ENCODE measurements around the gene CRB3. TPM values are rescaled to one million over a fixed set of nuclear protein-coding genes. Genes with fewer than 3 reads are reported as not detected.

The CRB3 gene
- total and polyA plus RNA-seq, 2 of the 4 experiments (the other 2 are of a cell fraction), result not detected

DNA sequence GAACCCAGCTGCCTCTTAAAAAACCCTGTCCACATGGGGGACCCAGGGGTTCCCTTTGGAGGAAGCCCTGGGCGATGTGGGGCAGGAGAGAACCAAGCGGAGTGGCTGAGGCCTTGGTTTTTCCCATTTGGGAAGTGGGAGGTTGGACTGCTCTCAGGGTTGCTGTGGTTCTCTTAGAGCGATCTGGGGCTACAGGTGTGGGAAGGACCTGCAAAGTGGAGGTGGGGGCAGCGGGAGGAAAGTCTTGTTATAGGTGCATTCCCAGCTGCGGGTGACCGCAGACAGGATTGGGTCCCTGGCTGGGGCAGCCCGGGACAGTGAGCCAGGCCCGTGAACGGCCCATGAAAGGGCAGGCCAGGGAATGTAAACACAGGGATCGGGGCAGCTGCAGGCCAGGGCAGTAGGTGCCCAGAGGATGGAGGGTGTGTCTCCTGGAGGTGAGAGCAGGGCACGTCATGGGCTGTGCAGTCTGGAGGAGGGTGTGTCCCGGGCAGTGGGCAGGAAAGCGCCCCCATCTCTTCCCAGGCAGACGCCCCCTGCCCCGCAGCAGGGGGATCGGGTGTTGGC is 5.3 kb upstream of the CRB3 start:
- Histone ChIP-seq H2AFZ (replicated peaks; ENCODE audit: low read length, poor library complexity) (peak overlapping the region; percentile 90), H2BK5ac (ENCODE audit: low read depth, low read length, poor library complexity, severe bottlenecking) (no peak overlapping the region), H4K20me1 (ENCODE audit: insufficient read depth, low read length) (no peaks in the 10 kb centered on the region), H4K8ac (ENCODE audit: low read depth in 2 of 2, low read length in 2 of 2) (no peak overlapping the region), H4K5ac (ENCODE audit: low read depth, low read length) (no peak overlapping the region), H3K18ac (ENCODE audit: low read depth, low read length) (no peak overlapping the region), H2BK20ac (ENCODE audit: low read depth, low read length) (no peak overlapping the region), H3K27ac (ENCODE audit: insufficient read depth, low read length) (no peak overlapping the region), H3K27me3 (ENCODE audit: control insufficient read depth, insufficient read depth, low read length) (peaks cover 3% of the 10 kb centered on the region), H3K56ac (ENCODE audit: extremely low read depth, insufficient read depth, low read length) (no peak overlapping the region), H3K4me2 (ENCODE audit: low read depth, low read length) (peak overlapping the region; percentile 66), H3K9me1 (ENCODE audit: insufficient read depth, low read length) (no peaks in the 10 kb centered on the region; the same call in 1 of the 2 replicates), H3K9me3 (ENCODE audit: control insufficient read depth, insufficient read depth, low read length) (peaks cover 9% of the 10 kb centered on the region; the same call in 1 of the 2 replicates), H3K4me1 (ENCODE audit: control insufficient read depth, insufficient read depth, low read length) (peaks cover 3% of the 10 kb centered on the region; the same call in 1 of the 2 replicates), H4K91ac (ENCODE audit: insufficient read depth, low read depth, low read length) (no peak overlapping the region), H3K4me3 (ENCODE audit: insufficient read depth, low read depth, low read length) (peak overlapping the region; percentile 58), H3K23ac (ENCODE audit: low read depth, low read length) (no peak overlapping the region), H2BK120ac (ENCODE audit: low read depth, low read length) (no peak overlapping the region), H3K14ac (replicated peaks; ENCODE audit: low read depth, low read length) (no peak overlapping the region), H2AK9ac (replicated peaks; ENCODE audit: low read depth, low read length, poor library complexity) (peak overlapping the region; percentile 52), H3K36me3 (ENCODE audit: control insufficient read depth, insufficient read depth, low read length) (peaks cover 9% of the 10 kb centered on the region), H3K79me1 (ENCODE audit: low read depth in 1 of 2, low read length in 2 of 2) (peaks cover 0 to 3% of the 10 kb centered on the region in 2 experiments; a peak in 1 of 4 replicates), H3K9ac (ENCODE audit: low read depth, low read length) (peak overlapping the region; percentile 27), H2BK15ac (ENCODE audit: low read depth, low read length) (no peak overlapping the region), H2AK5ac (ENCODE audit: low read depth, low read length) (no peak overlapping the region), H3K4ac (ENCODE audit: low read depth, low read length) (no peak overlapping the region)
- 20% methylated on average over 5 of the region's 16 CpGs; no CpG with 5 or more reads in 1 of the 2 experiments for WGBS, 2 experiments (ENCODE audit: extremely low coverage in 2 of 2, insufficient read length in 1 of 2)
- no peak for TF ChIP-seq RFX5 (IDR thresholded peaks at IDR 0.05; ENCODE audit: low read depth, low read length)
- TF ChIP-seq, protein P1, sequence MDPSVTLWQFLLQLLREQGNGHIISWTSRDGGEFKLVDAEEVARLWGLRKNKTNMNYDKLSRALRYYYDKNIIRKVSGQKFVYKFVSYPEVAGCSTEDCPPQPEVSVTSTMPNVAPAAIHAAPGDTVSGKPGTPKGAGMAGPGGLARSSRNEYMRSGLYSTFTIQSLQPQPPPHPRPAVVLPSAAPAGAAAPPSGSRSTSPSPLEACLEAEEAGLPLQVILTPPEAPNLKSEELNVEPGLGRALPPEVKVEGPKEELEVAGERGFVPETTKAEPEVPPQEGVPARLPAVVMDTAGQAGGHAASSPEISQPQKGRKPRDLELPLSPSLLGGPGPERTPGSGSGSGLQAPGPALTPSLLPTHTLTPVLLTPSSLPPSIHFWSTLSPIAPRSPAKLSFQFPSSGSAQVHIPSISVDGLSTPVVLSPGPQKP (IDR thresholded peaks at IDR 0.05; ENCODE audit: borderline replicate concordance, low read depth, low read length), result no peak
- TF ChIP-seq POLR2A (IDR thresholded peaks at IDR 0.05; ENCODE audit: low read depth, low read length), result no peak
- no peak for TF ChIP-seq MAZ (IDR thresholded peaks at IDR 0.05; ENCODE audit: borderline replicate concordance, low read depth, low read length)
- no TSS peak for BruUV-seq (replicated peaks)
- intact Hi-C loops (cut with micrococcal nuclease) (loop anchor here (10.0 kb wide), 1 partner anchor 664 kb away; the partner anchor contains the start of gene DUS3L), in situ Hi-C loops (cut with MboI; ENCODE audit: low sequenced_read_pairs) (no loop called here), dilution Hi-C loops (cut with HindIII; ENCODE audit: low sequenced_read_pairs, unreplicated experiment) (no loop called here)
- ChIA-PET CTCF (interaction anchor here (0.6 kb wide), 1 partner anchor 170 kb away, joined by 4 read pairs; no protein-coding TSS in a partner anchor), POLR2A (ENCODE audit: unreplicated experiment) (no interaction called here)
- ATAC-seq (ENCODE audit: low read depth), result no peak
- no peak for DNase-seq
